ENCODE measurements around the gene CPAMD8.

Gene CPAMD8

GRCh38 chr19:17055636-17056035 lies 29.0 kb upstream of the CPAMD8 start:
- Mint-ChIP-seq H3K36me3 (peaks cover 73 to 80% of the 10 kb centered on the region in 2 donors), H3K4me3 (no peak overlapping the region), H3K4me1 (no peaks in the 10 kb centered on the region), H3K27me3 (no peaks in the 10 kb centered on the region), H3K9me3 (peaks cover 11 to 13% of the 10 kb centered on the region in 2 donors), H3K27ac (no peak overlapping the region)
- DNase-seq = no peak
- ATAC-seq (replicated peaks) = no peak

DNA sequence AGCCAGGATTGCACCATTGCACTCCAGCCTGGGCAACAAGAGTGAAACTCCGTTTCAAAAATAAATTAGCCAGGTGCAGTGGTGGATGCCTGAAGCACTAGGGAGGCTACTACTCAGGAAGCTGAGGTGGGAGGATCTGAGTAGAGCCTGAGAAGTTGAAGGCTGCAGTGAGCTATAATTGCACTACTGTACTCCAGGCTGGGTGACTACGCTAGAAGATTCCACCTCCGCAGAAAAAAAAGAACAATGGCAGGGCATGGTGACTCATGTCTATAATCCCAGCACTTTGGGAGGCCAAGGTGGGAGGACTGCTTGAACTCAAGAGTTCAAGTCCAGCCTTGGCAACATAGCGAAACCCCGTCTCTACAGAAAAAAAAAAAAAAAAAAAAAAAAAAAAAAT lies 28.1 kb upstream of the CPAMD8 start:
- no peak for DNase-seq
- H3K9me3 Mint-ChIP-seq = peaks cover 11 to 12% of the 10 kb centered on the region in 2 donors
- no peak for ATAC-seq (replicated peaks)
- peaks cover 69 to 71% of the 10 kb centered on the region in 2 donors for H3K36me3 Mint-ChIP-seq
- H3K27ac Mint-ChIP-seq = no peak overlapping the region
- H3K4me3 Mint-ChIP-seq = no peak overlapping the region
- no peaks in the 10 kb centered on the region for H3K4me1 Mint-ChIP-seq
- no peaks in the 10 kb centered on the region for H3K27me3 Mint-ChIP-seq

DNA sequence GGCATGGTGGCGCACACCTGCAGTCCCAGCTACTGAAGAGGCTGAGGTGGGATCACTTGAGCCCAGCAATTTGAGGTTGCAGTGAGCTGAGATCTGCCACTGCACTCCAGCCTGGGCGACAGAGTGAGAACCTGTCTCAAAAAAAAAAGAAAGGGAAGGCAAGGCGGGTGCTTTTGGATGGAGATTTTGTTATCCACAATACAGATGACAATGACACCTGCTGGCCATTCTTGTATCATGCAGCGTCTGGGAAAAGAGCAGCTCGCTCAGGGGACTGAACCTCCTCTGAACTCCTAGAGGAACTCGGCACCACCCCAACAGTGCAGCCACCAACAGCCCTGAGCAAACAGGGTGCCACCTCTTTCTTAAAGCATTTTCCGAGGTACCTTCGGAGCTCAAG lies 25.8 kb upstream of the CPAMD8 start:
- peak; percentile 21 to 50 for ATAC-seq (replicated peaks)
- no peaks in the 10 kb centered on the region for H3K27me3 Mint-ChIP-seq
- H3K36me3 Mint-ChIP-seq = peaks cover 51 to 57% of the 10 kb centered on the region in 2 donors
- H3K4me1 Mint-ChIP-seq = no peaks in the 10 kb centered on the region
- DNase-seq = no peak
- H3K4me3 Mint-ChIP-seq = no peak overlapping the region
- peak overlapping the region; percentile 47 for H3K27ac Mint-ChIP-seq
- H3K9me3 Mint-ChIP-seq = no peaks in the 10 kb centered on the region

DNA sequence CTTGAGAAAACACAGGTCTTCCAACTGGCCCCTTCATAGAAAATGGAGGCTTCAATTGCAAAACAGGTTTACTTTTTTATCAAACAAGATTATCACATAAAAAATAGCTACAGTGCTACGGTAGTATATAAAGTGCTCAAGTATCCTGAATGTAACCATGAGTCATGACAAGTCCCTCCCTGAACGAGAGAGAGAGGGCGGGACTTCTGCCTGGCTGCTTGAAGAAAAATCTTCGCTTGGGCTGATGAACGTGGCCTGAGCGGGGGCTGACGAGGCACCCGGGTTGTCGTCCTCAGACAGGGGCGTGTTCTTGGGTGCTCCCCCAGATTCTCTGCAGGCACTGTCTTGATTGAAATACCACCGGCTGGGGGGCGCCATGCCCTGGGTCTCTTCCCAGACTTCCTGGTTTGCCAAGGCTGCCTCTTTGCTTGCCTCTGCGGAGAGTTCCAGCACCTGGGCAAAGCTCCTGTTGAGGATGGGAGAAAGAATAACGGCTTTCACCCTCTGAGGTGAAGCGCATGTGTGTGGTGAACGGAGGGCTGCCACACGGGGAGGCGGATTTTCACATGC lies 23.2 kb upstream of the CPAMD8 start:
- no peak overlapping the region for H3K4me3 Mint-ChIP-seq
- ATAC-seq (replicated peaks) = no peak
- no peaks in the 10 kb centered on the region for H3K4me1 Mint-ChIP-seq
- no peak for DNase-seq
- H3K36me3 Mint-ChIP-seq = peaks cover 33 to 43% of the 10 kb centered on the region in 2 donors
- H3K27ac Mint-ChIP-seq = no peak overlapping the region
- no peaks in the 10 kb centered on the region for H3K27me3 Mint-ChIP-seq
- H3K9me3 Mint-ChIP-seq = no peaks in the 10 kb centered on the region

DNA sequence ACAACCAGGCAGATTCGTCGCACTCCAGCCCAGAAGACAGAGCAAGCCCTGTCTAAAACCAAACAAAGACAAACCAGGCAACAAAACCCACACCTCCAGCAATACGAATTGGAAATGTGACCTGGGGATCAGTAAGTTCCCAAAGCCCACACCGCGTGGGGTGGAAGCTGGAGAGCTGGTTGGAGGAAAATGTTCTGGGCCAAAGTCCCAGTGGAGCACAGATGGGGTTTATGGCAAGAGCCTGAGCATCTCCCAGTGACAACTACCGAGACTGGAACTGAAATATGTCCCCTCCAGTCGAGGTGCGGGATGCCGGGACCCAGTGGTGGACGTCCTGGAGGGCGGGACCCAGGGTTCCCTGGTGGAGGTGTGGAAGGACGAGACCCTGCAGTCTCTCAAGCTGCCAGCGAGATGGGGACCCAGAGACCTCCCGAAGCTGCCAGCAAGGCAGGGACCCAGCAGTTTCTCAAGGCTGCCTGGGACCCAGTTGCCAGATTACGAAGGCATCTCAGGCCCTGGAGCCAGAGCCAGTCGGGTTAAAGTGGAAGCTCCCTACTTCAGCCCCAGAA lies 22.4 kb upstream of the CPAMD8 start:
- DNase-seq = no peak
- Mint-ChIP-seq H3K4me1 (no peaks in the 10 kb centered on the region), H3K9me3 (no peaks in the 10 kb centered on the region), H3K36me3 (peaks cover 29 to 37% of the 10 kb centered on the region in 2 donors), H3K27ac (no peak overlapping the region), H3K27me3 (no peaks in the 10 kb centered on the region), H3K4me3 (no peak overlapping the region)
- ATAC-seq (replicated peaks) = no peak

GRCh38 chr19:17045907-17046502 lies 19.4 kb upstream of the CPAMD8 start:
- H3K4me1 Mint-ChIP-seq = no peaks in the 10 kb centered on the region
- no peak overlapping the region for H3K27ac Mint-ChIP-seq
- H3K9me3 Mint-ChIP-seq = no peaks in the 10 kb centered on the region
- no peak overlapping the region for H3K4me3 Mint-ChIP-seq
- DNase-seq (no peak), ATAC-seq (replicated peaks) (no peak)
- peaks cover 13% of the 10 kb centered on the region in 2 donors for H3K36me3 Mint-ChIP-seq
- H3K27me3 Mint-ChIP-seq = peaks cover 8 to 10% of the 10 kb centered on the region in 2 donors

DNA sequence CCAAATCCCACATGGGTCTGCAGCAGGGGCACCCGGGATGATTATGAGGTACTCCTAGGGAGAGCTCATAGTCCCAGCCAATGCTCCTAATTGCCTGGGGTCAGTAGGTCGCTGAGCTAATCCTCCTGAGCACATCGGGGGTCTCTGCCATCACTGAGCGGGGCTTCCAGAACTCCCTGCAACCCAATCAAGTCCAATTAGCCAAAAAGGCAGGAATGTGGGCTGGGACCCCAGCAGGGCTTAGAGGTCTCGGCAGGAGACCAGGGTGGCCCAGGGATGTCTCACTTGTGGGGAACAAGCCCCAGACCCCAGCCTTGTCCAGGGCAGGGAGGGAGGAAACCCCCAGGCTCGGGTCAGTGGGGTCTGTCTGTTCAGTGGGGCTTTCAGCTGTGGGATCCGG lies 17.1 kb upstream of the CPAMD8 start:
- Mint-ChIP-seq H3K9me3 (no peaks in the 10 kb centered on the region), H3K36me3 (peaks cover 0 to 9% of the 10 kb centered on the region in 2 donors), H3K4me1 (no peaks in the 10 kb centered on the region), H3K27ac (no peak overlapping the region), H3K27me3 (peaks cover 13 to 23% of the 10 kb centered on the region in 2 donors), H3K4me3 (no peak overlapping the region)
- ATAC-seq (replicated peaks) (no peak), DNase-seq (no peak)

GRCh38 chr19:17041976-17042375 lies 15.4 kb upstream of the CPAMD8 start:
- no peak for DNase-seq

DNA sequence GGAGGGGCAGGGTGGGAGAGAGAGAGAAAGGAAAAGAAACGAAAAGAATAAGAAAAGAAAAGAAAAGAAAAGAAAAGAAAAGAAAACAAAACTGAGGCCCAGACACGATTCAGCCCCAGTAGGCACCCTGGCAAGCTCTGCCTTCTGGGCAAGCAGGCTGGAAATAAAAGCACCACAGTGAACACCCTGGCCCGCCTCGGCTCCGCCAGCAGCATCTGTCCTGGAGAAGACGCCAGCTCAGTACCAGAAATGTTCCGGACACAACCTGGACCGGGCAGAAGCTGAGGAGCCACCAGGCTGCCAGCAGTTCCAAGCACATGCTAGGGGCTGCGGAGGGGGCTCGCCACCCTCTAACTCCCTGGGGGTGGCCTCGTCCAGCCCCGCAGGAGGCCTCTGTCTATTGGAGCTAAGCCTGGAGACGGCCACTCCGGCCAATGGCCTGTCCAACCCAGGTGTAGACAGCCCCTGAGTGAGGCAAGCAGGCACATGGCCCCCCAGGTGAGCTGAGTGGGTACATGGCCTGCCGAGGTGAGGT lies 11.4 kb upstream of the CPAMD8 start:
- no peak for DNase-seq
- Mint-ChIP-seq H3K27me3 (peaks cover 32 to 52% of the 10 kb centered on the region in 2 donors), H3K9me3 (no peaks in the 10 kb centered on the region), H3K36me3 (no peaks in the 10 kb centered on the region), H3K4me3 (no peak overlapping the region), H3K27ac (no peak overlapping the region), H3K4me1 (peaks cover 0 to 7% of the 10 kb centered on the region in 2 donors)
- no peak for ATAC-seq (replicated peaks)

More at GRCh38 chr19:17041976-17042375, 15.4 kb upstream of the CPAMD8 start:
- no peak overlapping the region for H3K27ac Mint-ChIP-seq
- no peaks in the 10 kb centered on the region for H3K36me3 Mint-ChIP-seq
- no peak overlapping the region for H3K4me3 Mint-ChIP-seq
- no peaks in the 10 kb centered on the region for H3K9me3 Mint-ChIP-seq
- ATAC-seq (replicated peaks) = no peak
- peaks cover 0 to 1% of the 10 kb centered on the region in 2 donors for H3K4me1 Mint-ChIP-seq
- peaks cover 21 to 33% of the 10 kb centered on the region in 2 donors for H3K27me3 Mint-ChIP-seq

GRCh38 chr19:17037184-17037583 lies 10.6 kb upstream of the CPAMD8 start:
- Mint-ChIP-seq H3K36me3 (no peaks in the 10 kb centered on the region), H3K9me3 (no peaks in the 10 kb centered on the region), H3K27me3 (peaks cover 39 to 60% of the 10 kb centered on the region in 2 donors), H3K4me3 (no peak overlapping the region), H3K4me1 (peaks cover 0 to 7% of the 10 kb centered on the region in 2 donors), H3K27ac (no peak overlapping the region)
- DNase-seq (no peak), ATAC-seq (replicated peaks) (no peak)

- Mint-ChIP-seq H3K27ac (no peak overlapping the region), H3K36me3 (no peaks in the 10 kb centered on the region), H3K4me1 (peaks cover 0 to 7% of the 10 kb centered on the region in 2 donors), H3K4me3 (no peak overlapping the region), H3K27me3 (peaks cover 35 to 56% of the 10 kb centered on the region in 2 donors), H3K9me3 (no peaks in the 10 kb centered on the region)
- DNase-seq (no peak), ATAC-seq (replicated peaks) (no peak)
Measured at GRCh38 chr19:17036640-17037039, 10.0 kb upstream of the CPAMD8 start.

GRCh38 chr19:17035842-17036424 lies 9.3 kb upstream of the CPAMD8 start:
- Mint-ChIP-seq H3K4me1 (peaks cover 0 to 7% of the 10 kb centered on the region in 2 donors), H3K4me3 (no peak overlapping the region), H3K9me3 (no peaks in the 10 kb centered on the region), H3K36me3 (no peaks in the 10 kb centered on the region), H3K27ac (no peak overlapping the region), H3K27me3 (peaks cover 31 to 51% of the 10 kb centered on the region in 2 donors)
- ATAC-seq (replicated peaks) = no peak
- DNase-seq = no peak

GRCh38 chr19:17031741-17032140 lies 5.1 kb upstream of the CPAMD8 start:
- peaks cover 7 to 10% of the 10 kb centered on the region in 2 donors for H3K4me1 Mint-ChIP-seq
- no peak overlapping the region for H3K27ac Mint-ChIP-seq
- H3K4me3 Mint-ChIP-seq = no peak overlapping the region
- DNase-seq (no peak), ATAC-seq (replicated peaks) (no peak)
- H3K36me3 Mint-ChIP-seq = peaks cover 0 to 1% of the 10 kb centered on the region in 2 donors
- H3K27me3 Mint-ChIP-seq = peaks cover 38 to 57% of the 10 kb centered on the region in 2 donors
- H3K9me3 Mint-ChIP-seq = no peaks in the 10 kb centered on the region

DNA sequence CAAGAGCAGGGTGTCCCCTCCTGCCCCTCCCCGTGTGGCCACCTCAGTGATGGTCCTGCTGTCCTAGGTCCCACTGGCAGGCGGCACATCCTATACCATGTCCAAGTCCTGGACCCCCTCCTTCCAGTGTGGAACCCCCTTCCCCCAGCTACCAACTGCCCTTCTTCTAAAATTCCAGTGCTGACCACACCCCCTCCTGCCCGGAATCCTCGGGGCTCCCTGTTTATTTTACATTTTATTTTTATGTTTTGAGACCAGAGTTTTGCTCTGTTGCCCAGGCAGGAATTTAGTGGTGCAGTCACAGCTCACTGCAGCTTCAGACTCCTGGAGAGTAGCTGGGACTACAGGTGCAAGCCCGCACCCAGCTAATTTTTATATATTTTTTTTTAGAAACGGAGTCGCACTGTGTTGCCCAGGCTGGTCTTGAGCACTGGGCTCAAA lies 945 bp upstream of the CPAMD8 start:
- peaks cover 9 to 15% of the 10 kb centered on the region in 2 donors for H3K36me3 Mint-ChIP-seq
- peaks cover 50 to 64% of the 10 kb centered on the region in 2 donors for H3K27me3 Mint-ChIP-seq
- peaks cover 8 to 18% of the 10 kb centered on the region in 2 donors for H3K9me3 Mint-ChIP-seq
- H3K27ac Mint-ChIP-seq = no peak overlapping the region
- DNase-seq = no peak
- peak overlapping the region; percentile 73 to 74 for H3K4me3 Mint-ChIP-seq
- no peak for ATAC-seq (replicated peaks)
- peaks cover 8 to 19% of the 10 kb centered on the region in 2 donors for H3K4me1 Mint-ChIP-seq

Measured in stimulated activated naive B cell treated with anti-CD40 and anti-IgM and Interleukin-4, amounts not matched to agents 10 μg/mL and 1 μg/mL and 100 μg/mL, for 72 hours (primary cell).